HG03354 (cell line): ENCODE data around the gene LILRA1.
"Not testable (repeated sequence)": the region's sequence is repeated elsewhere in the genome, so short reads cannot be mapped to it uniquely, and the experiment has no call there.

Experiments
- ATAC-seq: cut with Tn5 transposase; IDR thresholded peaks from one replicate; pipeline ENCODE4 v1.9.1; 2021; ENCODE audit warnings: mild to moderate bottlenecking; ENCODE audit not compliant: unreplicated experiment, poor library complexity, severe bottlenecking

Gene LILRA1

GRCh38 chr19:54575205-54575604 lies 18.2 kb upstream of the LILRA1 start:
- ATAC-seq = not testable (repeated sequence)

- ATAC-seq = no peak
Observed at GRCh38 chr19:54576411-54576976, 16.9 kb upstream of the LILRA1 start.

GRCh38 chr19:54577334-54577733 lies 16.1 kb upstream of the LILRA1 start:
- no peak for ATAC-seq

GRCh38 chr19:54578268-54578667 lies 15.2 kb upstream of the LILRA1 start:
- ATAC-seq = not testable (repeated sequence)

GRCh38 chr19:54586397-54586796 lies 7.0 kb upstream of the LILRA1 start:
- ATAC-seq = no peak

- no peak for ATAC-seq
Observed at GRCh38 chr19:54587026-54587425, 6.4 kb upstream of the LILRA1 start.

GRCh38 chr19:54593931-54594626 lies 647 bp downstream of the LILRA1 start:
- not testable (repeated sequence) for ATAC-seq

- ATAC-seq = no peak
Observed at GRCh38 chr19:54594737-54595136, 1.3 kb downstream of the LILRA1 start.

GRCh38 chr19:54595680-54596436 lies 2.4 kb downstream of the LILRA1 start:
- not testable (repeated sequence) for ATAC-seq

GRCh38 chr19:54600212-54600611 lies 6.8 kb downstream of the LILRA1 start:
- no peak for ATAC-seq

GRCh38 chr19:54606230-54606629 lies 12.8 kb downstream of the LILRA1 start:
- ATAC-seq = no peak

GRCh38 chr19:54606891-54607784 lies 13.7 kb downstream of the LILRA1 start:
- ATAC-seq = no peak

GRCh38 chr19:54607785-54608150 lies 14.3 kb downstream of the LILRA1 start:
- no peak for ATAC-seq

GRCh38 chr19:54608205-54608604 lies 14.8 kb downstream of the LILRA1 start:
- ATAC-seq = no peak

GRCh38 chr19:54608792-54609191 lies 15.4 kb downstream of the LILRA1 start:
- no peak for ATAC-seq

GRCh38 chr19:54609356-54609791 lies 15.9 kb downstream of the LILRA1 start:
- no peak for ATAC-seq

- ATAC-seq = no peak
Observed at GRCh38 chr19:54612428-54612827, 19.0 kb downstream of the LILRA1 start.

GRCh38 chr19:54614726-54615125 lies 21.3 kb downstream of the LILRA1 start:
- ATAC-seq = no peak

GRCh38 chr19:54616057-54616456 lies 22.6 kb downstream of the LILRA1 start:
- peak; percentile 43 for ATAC-seq
